ENCODE results near the gene SEMA3F.

DNA sequence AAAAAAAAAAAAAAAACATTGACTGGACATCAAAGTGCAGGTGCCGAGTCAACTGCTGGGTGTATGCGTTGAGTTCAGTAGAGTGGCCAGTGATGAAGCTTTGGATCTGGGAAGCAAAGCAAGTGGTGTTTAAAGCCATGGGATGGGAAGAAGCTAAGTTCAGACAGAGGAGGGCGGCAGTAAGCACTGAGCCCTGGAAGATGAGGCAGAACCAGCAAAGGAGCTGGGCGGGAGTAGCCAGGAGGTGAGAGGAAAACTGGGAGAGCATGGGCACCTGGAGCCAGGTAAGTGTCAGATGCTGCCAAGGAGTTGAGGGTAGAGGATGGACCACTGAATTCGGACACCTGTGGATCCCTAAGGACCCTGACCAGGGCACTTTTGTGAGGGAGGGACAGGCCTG, 69.5 kb downstream of the SEMA3F start:
- no peak for TF ChIP-seq RAD21 (conservative IDR thresholded peaks at IDR 0.05 in 1 of 2, IDR thresholded peaks at IDR 0.05 in 1 of 2)
- TF ChIP-seq KDM1A (IDR thresholded peaks at IDR 0.05; ENCODE audit: low read depth) = no peak
- TF ChIP-seq, protein P1, sequence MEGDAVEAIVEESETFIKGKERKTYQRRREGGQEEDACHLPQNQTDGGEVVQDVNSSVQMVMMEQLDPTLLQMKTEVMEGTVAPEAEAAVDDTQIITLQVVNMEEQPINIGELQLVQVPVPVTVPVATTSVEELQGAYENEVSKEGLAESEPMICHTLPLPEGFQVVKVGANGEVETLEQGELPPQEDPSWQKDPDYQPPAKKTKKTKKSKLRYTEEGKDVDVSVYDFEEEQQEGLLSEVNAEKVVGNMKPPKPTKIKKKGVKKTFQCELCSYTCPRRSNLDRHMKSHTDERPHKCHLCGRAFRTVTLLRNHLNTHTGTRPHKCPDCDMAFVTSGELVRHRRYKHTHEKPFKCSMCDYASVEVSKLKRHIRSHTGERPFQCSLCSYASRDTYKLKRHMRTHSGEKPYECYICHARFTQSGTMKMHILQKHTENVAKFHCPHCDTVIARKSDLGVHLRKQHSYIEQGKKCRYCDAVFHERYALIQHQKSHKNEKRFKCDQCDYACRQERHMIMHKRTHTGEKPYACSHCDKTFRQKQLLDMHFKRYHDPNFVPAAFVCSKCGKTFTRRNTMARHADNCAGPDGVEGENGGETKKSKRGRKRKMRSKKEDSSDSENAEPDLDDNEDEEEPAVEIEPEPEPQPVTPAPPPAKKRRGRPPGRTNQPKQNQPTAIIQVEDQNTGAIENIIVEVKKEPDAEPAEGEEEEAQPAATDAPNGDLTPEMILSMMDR (IDR thresholded peaks at IDR 0.05) = no peak
- TF ChIP-seq, protein P2, sequence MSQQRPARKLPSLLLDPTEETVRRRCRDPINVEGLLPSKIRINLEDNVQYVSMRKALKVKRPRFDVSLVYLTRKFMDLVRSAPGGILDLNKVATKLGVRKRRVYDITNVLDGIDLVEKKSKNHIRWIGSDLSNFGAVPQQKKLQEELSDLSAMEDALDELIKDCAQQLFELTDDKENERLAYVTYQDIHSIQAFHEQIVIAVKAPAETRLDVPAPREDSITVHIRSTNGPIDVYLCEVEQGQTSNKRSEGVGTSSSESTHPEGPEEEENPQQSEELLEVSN (IDR thresholded peaks at IDR 0.05; ENCODE audit: borderline replicate concordance, low read depth) = no peak

Data from A549 (cell line).